Measurements from ENCODE around the gene DDX6. TPM values are rescaled to one million over a fixed set of nuclear protein-coding genes. Genes with fewer than 3 reads are reported as not detected.
"Not testable (repeated sequence)": the region's sequence is repeated elsewhere in the genome, so short reads cannot be mapped to it uniquely, and the experiment has no call there.

The DDX6 gene
- total RNA-seq, 4 donors from 2014 or later: 73.4 to 125 (median 98.2) TPM

- Histone ChIP-seq H3K4me3 (no peak overlapping the region), H3K27me3 (no peaks in the 10 kb centered on the region), H3K9me3 (no peaks in the 10 kb centered on the region), H3K27ac (peak overlapping the region in 3 of 4 donors; percentile 5 to 29 (median 28)), H3K4me1 (peaks cover 52 to 65% of the 10 kb centered on the region in 2 donors), H3K36me3 (peaks cover 0 to 44% of the 10 kb centered on the region in 2 donors)
- in situ Hi-C loops (cut with MboI; ENCODE audit: low sequenced_read_pairs in 4 of 4) (loop anchor here in 1 of 4 donors (10.0 to 25.0 kb wide), 2 partner anchors 79 to 387 kb away; no protein-coding TSS in a partner anchor), intact Hi-C loops (cut with DNase I; ENCODE audit: low total_unique reads) (no loop called here)
- TF ChIP-seq, protein P1, sequence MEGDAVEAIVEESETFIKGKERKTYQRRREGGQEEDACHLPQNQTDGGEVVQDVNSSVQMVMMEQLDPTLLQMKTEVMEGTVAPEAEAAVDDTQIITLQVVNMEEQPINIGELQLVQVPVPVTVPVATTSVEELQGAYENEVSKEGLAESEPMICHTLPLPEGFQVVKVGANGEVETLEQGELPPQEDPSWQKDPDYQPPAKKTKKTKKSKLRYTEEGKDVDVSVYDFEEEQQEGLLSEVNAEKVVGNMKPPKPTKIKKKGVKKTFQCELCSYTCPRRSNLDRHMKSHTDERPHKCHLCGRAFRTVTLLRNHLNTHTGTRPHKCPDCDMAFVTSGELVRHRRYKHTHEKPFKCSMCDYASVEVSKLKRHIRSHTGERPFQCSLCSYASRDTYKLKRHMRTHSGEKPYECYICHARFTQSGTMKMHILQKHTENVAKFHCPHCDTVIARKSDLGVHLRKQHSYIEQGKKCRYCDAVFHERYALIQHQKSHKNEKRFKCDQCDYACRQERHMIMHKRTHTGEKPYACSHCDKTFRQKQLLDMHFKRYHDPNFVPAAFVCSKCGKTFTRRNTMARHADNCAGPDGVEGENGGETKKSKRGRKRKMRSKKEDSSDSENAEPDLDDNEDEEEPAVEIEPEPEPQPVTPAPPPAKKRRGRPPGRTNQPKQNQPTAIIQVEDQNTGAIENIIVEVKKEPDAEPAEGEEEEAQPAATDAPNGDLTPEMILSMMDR (IDR thresholded peaks at IDR 0.05 in 4 of 5, conservative IDR thresholded peaks at IDR 0.05 in 1 of 5): no peak
- no peak for TF ChIP-seq POLR2A (IDR thresholded peaks at IDR 0.05)
- ATAC-seq (no peak), DNase-seq (no peak)
Measured at GRCh38 chr11:118774032-118774431, 16.9 kb downstream of the DDX6 start.

DNA sequence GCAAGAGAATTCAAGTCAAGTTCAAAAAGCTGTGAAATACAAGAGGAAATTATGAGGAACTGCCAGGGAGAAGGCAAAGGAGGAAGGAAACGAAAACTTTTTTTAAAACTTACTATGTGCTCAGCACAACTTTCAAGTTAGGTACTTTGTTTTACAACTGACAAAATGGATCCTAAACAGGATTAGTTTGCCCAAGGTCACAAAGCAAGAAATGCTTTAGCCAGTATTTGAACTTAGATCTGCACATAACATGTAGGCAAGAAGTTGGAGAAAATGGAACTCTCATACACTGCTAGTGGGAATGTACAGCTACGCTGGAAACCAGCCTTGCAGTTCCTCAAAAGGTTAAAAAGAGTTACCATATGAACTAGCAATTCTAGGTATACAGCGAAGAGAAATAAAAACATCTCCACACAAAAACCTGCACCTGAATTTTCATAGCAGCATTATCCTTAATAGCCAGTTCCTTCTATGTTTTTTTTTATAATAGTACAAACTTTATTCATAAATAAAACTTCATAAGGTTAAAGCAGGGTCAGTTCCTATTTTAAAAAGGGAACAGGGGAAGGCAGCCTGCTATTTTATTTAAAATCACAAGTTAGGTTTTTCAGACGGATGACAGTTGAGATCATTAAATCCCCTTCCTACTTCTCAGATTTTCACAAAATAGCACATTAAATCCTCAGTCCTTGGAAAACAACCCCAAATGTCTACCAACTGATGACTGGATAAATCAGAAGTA is 19.2 kb downstream of the DDX6 start:
- TF ChIP-seq POLR2A (IDR thresholded peaks at IDR 0.05): no peak
- TF ChIP-seq, protein P1 (IDR thresholded peaks at IDR 0.05 in 4 of 5, conservative IDR thresholded peaks at IDR 0.05 in 1 of 5): no peak

GRCh38 chr11:118768690-118769089 is 22.3 kb downstream of the DDX6 start:
- Histone ChIP-seq H3K27me3 (no peaks in the 10 kb centered on the region), H3K36me3 (peaks cover 0 to 35% of the 10 kb centered on the region in 2 donors), H3K4me1 (peaks cover 54 to 60% of the 10 kb centered on the region in 2 donors), H3K4me3 (no peak overlapping the region), H3K9me3 (no peaks in the 10 kb centered on the region), H3K27ac (peak overlapping the region in 1 of 4 donors; percentile 38)
- TF ChIP-seq POLR2A (IDR thresholded peaks at IDR 0.05): no peak
- TF ChIP-seq, protein P1 (IDR thresholded peaks at IDR 0.05 in 4 of 5, conservative IDR thresholded peaks at IDR 0.05 in 1 of 5): no peak
- intact Hi-C loops (cut with DNase I; ENCODE audit: low total_unique reads) (no loop called here), in situ Hi-C loops (cut with MboI; ENCODE audit: low sequenced_read_pairs in 4 of 4) (loop anchor here in 1 of 4 donors (25.0 kb wide), 1 partner anchor 381 kb away; no protein-coding TSS in a partner anchor)
- no peak for DNase-seq
- ATAC-seq: no peak

More for the DNA sequence above, 19.2 kb downstream of the DDX6 start:
- intact Hi-C loops (cut with DNase I; ENCODE audit: low total_unique reads) (no loop called here), in situ Hi-C loops (cut with MboI; ENCODE audit: low sequenced_read_pairs in 4 of 4) (loop anchor here in 1 of 4 donors (10.0 to 25.0 kb wide), 2 partner anchors 77 to 384 kb away; no protein-coding TSS in a partner anchor)
- no peaks in the 10 kb centered on the region for H3K27me3 ChIP-seq
- H3K4me3 ChIP-seq: no peak overlapping the region
- H3K9me3 ChIP-seq: no peaks in the 10 kb centered on the region
- peaks cover 0 to 29% of the 10 kb centered on the region in 2 donors for H3K36me3 ChIP-seq
- DNase-seq (no peak), ATAC-seq (no peak)
- H3K4me1 ChIP-seq: peaks cover 60 to 81% of the 10 kb centered on the region in 2 donors
- H3K27ac ChIP-seq: peak overlapping the region; percentile 3 to 47 (median 32)

DNA sequence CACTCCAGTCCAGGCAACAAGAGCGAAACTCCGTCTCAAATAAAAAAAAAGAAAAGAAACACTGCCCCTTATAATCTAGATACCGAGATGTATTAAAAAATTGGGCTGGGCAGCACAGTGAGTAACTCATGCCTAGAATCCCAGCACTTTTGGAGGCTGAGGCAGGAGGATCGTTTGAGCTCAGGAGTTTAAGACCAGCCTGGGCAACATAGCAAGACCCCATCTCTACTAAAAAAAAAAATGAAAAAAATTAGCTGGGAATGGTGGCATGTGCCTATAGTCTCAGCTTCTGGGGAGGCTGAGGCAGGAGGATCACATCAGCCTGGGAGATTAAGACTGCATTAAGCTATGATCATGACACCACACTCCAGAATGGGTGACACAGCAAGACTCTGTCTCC is 24.9 kb downstream of the DDX6 start:
- no peak for DNase-seq
- ATAC-seq: no peak
- Histone ChIP-seq H3K4me1 (peaks cover 27 to 33% of the 10 kb centered on the region in 2 donors), H3K27me3 (no peaks in the 10 kb centered on the region), H3K27ac (no peak overlapping the region), H3K9me3 (no peaks in the 10 kb centered on the region), H3K4me3 (no peak overlapping the region), H3K36me3 (peaks cover 0 to 60% of the 10 kb centered on the region in 2 donors)
- in situ Hi-C loops (cut with MboI; ENCODE audit: low sequenced_read_pairs in 4 of 4) (loop anchor here in 1 of 4 donors (25.0 kb wide), 1 partner anchor 379 kb away; no protein-coding TSS in a partner anchor), intact Hi-C loops (cut with DNase I; ENCODE audit: low total_unique reads) (no loop called here)
- TF ChIP-seq POLR2A (IDR thresholded peaks at IDR 0.05): no peak
- TF ChIP-seq, protein P1 (IDR thresholded peaks at IDR 0.05 in 4 of 5, conservative IDR thresholded peaks at IDR 0.05 in 1 of 5): no peak

DNA sequence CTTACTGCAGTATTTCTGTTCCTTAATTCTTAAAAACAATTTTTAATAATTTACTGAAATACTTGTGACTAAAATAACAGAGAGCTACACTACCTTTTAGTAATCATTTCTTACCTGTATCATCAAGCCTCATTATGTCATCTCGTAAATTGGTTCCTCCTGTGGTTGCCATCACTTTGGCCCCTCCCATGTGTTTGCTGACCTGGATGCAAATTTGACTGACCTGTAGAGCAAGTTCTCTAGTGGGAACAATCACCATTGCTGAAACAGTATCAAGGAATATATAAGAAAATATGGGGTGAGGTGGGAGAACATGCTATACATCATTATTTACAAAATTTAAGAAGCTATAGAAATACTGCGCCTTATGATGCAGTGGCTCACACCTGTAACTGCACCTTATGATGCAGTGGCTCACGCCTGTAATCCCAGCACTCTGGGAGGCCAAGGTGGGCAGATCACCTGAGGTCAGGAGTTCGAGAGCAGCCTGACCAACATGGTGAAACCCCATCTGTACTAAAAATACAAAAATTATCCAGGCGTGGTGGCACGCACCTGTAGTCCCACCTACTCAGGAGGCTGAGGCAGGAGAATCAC is 25.8 kb downstream of the DDX6 start:
- intact Hi-C loops (cut with DNase I; ENCODE audit: low total_unique reads): not testable (repeated sequence)
- in situ Hi-C loops (cut with MboI; ENCODE audit: low sequenced_read_pairs in 4 of 4): loop anchor here in 1 of 4 donors (25.0 kb wide), 1 partner anchor 378 kb away; no protein-coding TSS in a partner anchor

More for the DNA sequence above, 25.8 kb downstream of the DDX6 start:
- Histone ChIP-seq H3K4me1 (peaks cover 19 to 25% of the 10 kb centered on the region in 2 donors), H3K36me3 (peaks cover 0 to 68% of the 10 kb centered on the region in 2 donors)
- H3K27me3 ChIP-seq, H3K4me3 ChIP-seq, H3K27ac ChIP-seq, ATAC-seq, DNase-seq, H3K9me3 ChIP-seq: not testable (repeated sequence)

All from gastrocnemius medialis (tissue), 4 donors.